ENCODE measurements around the gene HSBP1L1.

DNA sequence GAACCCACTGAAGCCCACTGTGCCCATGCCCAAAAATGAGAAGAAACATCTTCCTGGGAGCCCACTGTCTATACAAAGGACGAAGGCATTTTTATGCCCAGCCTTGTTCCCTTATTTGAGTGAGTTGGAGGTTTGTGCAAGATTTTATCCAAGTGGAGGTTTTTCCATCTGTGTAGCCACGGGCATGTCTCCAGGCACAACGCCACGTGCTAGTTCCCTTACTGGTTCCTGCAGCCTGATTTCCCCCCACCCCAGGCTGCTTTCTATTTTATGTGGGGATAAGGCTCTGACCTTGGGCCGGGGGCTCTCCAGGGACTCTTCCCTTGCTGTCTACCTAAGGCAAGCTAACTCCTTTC is 46.1 kb downstream of the HSBP1L1 start:
- TF ChIP-seq, protein P1, sequence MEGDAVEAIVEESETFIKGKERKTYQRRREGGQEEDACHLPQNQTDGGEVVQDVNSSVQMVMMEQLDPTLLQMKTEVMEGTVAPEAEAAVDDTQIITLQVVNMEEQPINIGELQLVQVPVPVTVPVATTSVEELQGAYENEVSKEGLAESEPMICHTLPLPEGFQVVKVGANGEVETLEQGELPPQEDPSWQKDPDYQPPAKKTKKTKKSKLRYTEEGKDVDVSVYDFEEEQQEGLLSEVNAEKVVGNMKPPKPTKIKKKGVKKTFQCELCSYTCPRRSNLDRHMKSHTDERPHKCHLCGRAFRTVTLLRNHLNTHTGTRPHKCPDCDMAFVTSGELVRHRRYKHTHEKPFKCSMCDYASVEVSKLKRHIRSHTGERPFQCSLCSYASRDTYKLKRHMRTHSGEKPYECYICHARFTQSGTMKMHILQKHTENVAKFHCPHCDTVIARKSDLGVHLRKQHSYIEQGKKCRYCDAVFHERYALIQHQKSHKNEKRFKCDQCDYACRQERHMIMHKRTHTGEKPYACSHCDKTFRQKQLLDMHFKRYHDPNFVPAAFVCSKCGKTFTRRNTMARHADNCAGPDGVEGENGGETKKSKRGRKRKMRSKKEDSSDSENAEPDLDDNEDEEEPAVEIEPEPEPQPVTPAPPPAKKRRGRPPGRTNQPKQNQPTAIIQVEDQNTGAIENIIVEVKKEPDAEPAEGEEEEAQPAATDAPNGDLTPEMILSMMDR (IDR thresholded peaks at IDR 0.05) = no peak
- TF ChIP-seq POLR2A (IDR thresholded peaks at IDR 0.05) = no peak
